Measurements from ENCODE around the gene KIF12. TPM values are rescaled to one million over a fixed set of nuclear protein-coding genes. Genes with fewer than 3 reads are reported as not detected.

KIF12 gene
- total and polyA plus RNA-seq, 2 of the 8 experiments (the other 6 are each of a cell fraction or from before 2014, with no cell fraction given): 2.9 to 3.9 TPM

DNA sequence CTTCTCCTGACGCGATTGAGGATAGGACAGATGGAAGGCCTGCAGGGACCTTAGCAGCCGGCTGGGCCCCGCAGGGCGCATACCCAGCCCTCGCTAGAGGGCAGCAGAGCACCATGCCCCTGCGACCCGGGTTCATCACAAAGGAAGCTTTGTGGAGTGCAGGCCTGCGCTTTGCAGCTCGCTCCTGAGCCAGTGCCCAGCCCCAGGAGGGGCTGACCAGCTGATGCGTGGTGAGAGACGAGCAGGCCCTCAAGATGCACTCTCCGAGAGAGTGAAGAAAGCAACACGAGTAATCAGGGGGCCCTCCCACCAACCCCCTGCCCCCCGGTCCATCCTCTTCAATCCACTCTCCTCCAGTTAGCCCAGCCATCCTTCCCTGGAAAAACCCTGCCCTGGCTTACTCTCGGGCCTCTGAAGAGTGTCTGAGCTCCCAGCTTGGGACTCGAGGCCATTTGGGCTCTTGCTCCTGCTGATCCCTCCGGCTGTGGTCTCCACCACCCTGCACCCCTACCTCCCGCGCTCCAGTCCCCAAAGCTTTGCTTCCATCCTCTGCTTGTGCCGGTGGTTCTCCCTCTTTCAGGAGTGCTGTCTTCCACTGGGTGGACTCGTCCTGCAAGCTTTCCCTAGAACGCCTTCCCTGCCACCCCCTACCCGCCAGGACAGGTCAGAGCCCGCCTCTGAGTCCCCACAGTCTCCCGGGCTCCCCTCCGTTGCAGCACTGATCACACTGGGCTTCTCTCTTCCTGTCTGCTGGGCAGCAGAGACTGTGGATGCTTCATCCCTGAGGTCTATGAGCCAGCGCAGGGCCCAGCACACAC lies 9.1 kb upstream of the KIF12 start (continued):
- TF ChIP-seq, protein P1, sequence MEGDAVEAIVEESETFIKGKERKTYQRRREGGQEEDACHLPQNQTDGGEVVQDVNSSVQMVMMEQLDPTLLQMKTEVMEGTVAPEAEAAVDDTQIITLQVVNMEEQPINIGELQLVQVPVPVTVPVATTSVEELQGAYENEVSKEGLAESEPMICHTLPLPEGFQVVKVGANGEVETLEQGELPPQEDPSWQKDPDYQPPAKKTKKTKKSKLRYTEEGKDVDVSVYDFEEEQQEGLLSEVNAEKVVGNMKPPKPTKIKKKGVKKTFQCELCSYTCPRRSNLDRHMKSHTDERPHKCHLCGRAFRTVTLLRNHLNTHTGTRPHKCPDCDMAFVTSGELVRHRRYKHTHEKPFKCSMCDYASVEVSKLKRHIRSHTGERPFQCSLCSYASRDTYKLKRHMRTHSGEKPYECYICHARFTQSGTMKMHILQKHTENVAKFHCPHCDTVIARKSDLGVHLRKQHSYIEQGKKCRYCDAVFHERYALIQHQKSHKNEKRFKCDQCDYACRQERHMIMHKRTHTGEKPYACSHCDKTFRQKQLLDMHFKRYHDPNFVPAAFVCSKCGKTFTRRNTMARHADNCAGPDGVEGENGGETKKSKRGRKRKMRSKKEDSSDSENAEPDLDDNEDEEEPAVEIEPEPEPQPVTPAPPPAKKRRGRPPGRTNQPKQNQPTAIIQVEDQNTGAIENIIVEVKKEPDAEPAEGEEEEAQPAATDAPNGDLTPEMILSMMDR (IDR thresholded peaks at IDR 0.05; ENCODE audit: control extremely low read depth in 1 of 3, insufficient read depth in 1 of 3, low read depth in 1 of 3, low read length in 3 of 3): peak; percentile 98 to 99 (median 98)
- TF ChIP-seq JUND (IDR thresholded peaks at IDR 0.05; ENCODE audit: low read length) (peak; percentile 18; the same call in 1 of the 2 replicates), RBBP5 (IDR thresholded peaks at IDR 0.05; ENCODE audit: borderline replicate concordance, low read depth, low read length) (0 out of 2 replicates have a peak, but pooled peaks have one; percentile 33), CEBPB (IDR thresholded peaks at IDR 0.05; ENCODE audit: low read depth, low read length) (peak; percentile 3; the same call in 1 of the 2 replicates), BCL11A (IDR thresholded peaks at IDR 0.05; ENCODE audit: low read depth in 2 of 2, low read length in 2 of 2) (no peak), TBP (IDR thresholded peaks at IDR 0.05; ENCODE audit: low read depth, low read length) (0 out of 2 replicates have a peak, but pooled peaks have one; percentile 25), GTF2F1 (IDR thresholded peaks at IDR 0.05; ENCODE audit: borderline replicate concordance, low read depth, low read length) (no peak), SIN3A (conservative IDR thresholded peaks at IDR 0.05 in 1 of 2, IDR thresholded peaks at IDR 0.05 in 1 of 2; ENCODE audit: low read depth in 1 of 2, low read length in 2 of 2) (peak in 1 of 2 experiments; percentile 54; a peak in 1 of 4 replicates), POLR2AphosphoS5 (IDR thresholded peaks at IDR 0.05; ENCODE audit: low read depth, low read length) (no peak), CREB1 (IDR thresholded peaks at IDR 0.05) (0 out of 2 replicates have a peak, but pooled peaks have one; percentile 44)

Measured in H1 (cell line).